Sigmoid colon (tissue), 4 donors: ENCODE results near the gene GPR17.

Source experiments
- CTCF ChIP-seq, 4 experiments: fragments of 450-650 bp in 3 of 4; fragments of 200-600 bp in 1 of 4; IDR thresholded peaks; one replicate each; pipeline ENCODE4 v1.5.1; 2016 to 2019; ENCODE audit warnings: antibody characterized with exemption in 4 of 4, mild to moderate bottlenecking in 3 of 4, moderate library complexity in 2 of 4
- POLR2A ChIP-seq, 2 donors: fragments of 450-650 bp; IDR thresholded peaks; one replicate each; pipeline ENCODE4 v1.6.1; 2016; ENCODE audit warnings: antibody characterized with exemption in 2 of 2, mild to moderate bottlenecking in 2 of 2, moderate library complexity in 2 of 2
- POLR2AphosphoS5 ChIP-seq, 4 donors: sonication (generic); formaldehyde crosslinking; IDR thresholded peaks; one replicate each; pipeline ENCODE4 v1.6.1; 2017; ENCODE audit warnings: antibody characterized with exemption in 4 of 4

- TF ChIP-seq POLR2A (IDR thresholded peaks at IDR 0.05) (no peak), CTCF (IDR thresholded peaks at IDR 0.05) (no peak), POLR2AphosphoS5 (IDR thresholded peaks at IDR 0.05) (no peak)
Observed at GRCh38 chr2:127611076-127611925, 34.7 kb upstream of the GPR17 start.
